SK-N-SH treated with all-trans-retinoic acid at 6 μM for 48 hours (cell line): Measurements from ENCODE around the gene ZC2HC1B.
"Not testable (repeated sequence)": the region's sequence is repeated elsewhere in the genome, so short reads cannot be mapped to it uniquely, and the experiment has no call there.

Source experiments
- ATAC-seq: fragments of 200-7000 bp; cut with Tn5 transposase; 3 replicates; pipeline ENCODE4 v1.9.1; 2020; ENCODE audit warnings: mild to moderate bottlenecking, moderate library complexity
- ARNTL ChIP-seq: fragments of 450-650 bp; formaldehyde crosslinking; IDR thresholded peaks from 2 replicates; pipeline ENCODE4 v1.5.0; 2020; ENCODE audit warnings: low read depth, mild to moderate bottlenecking, moderate library complexity, borderline replicate concordance
- ESRRG ChIP-seq: fragments of 250-450 bp; sonication (Bioruptor Pico); IDR thresholded peaks from 2 replicates; pipeline ENCODE4 v1.6.1; 2021; ENCODE audit warnings: mild to moderate bottlenecking
- GLIS3 ChIP-seq: fragments of 250-450 bp; sonication (Bioruptor Pico); IDR thresholded peaks from 2 replicates; pipeline ENCODE4 v1.5.0; 2020; ENCODE audit warnings: mild to moderate bottlenecking, moderate library complexity
- ISL1 ChIP-seq: fragments of 250-450 bp; sonication (Bioruptor Pico); IDR thresholded peaks from 2 replicates; pipeline ENCODE4 v2.1.2; 2022; ENCODE audit warnings: mild to moderate bottlenecking, moderate library complexity
- OSR1 ChIP-seq: fragments of 250-450 bp; sonication (Bioruptor Pico); IDR thresholded peaks from 2 replicates; pipeline ENCODE4 v1.8.0; 2022; ENCODE audit warnings: moderate library complexity, mild to moderate bottlenecking, inconsistent platforms
- PATZ1 ChIP-seq: fragments of 250-450 bp; sonication (Bioruptor Pico); IDR thresholded peaks from 2 replicates; pipeline ENCODE4 v1.8.0; 2020; ENCODE audit warnings: mild to moderate bottlenecking, moderate library complexity, borderline replicate concordance
- POU6F1 ChIP-seq: fragments of 250-450 bp; sonication (Bioruptor Pico); IDR thresholded peaks from 2 replicates; pipeline ENCODE4 v1.8.0; 2021; ENCODE audit warnings: low read depth, mild to moderate bottlenecking, moderate library complexity, borderline replicate concordance
- PPARA ChIP-seq: fragments of 250-450 bp; sonication (Bioruptor Pico); IDR thresholded peaks from 2 replicates; pipeline ENCODE4 v1.5.0; 2020; ENCODE audit warnings: mild to moderate bottlenecking, borderline replicate concordance
- RARB ChIP-seq: fragments of 250-450 bp; sonication (Bioruptor Pico); IDR thresholded peaks from 2 replicates; pipeline ENCODE4 v1.8.0; 2021; ENCODE audit warnings: mild to moderate bottlenecking, moderate library complexity
- SNAI2 ChIP-seq: fragments of 250-450 bp; sonication (Bioruptor Pico); IDR thresholded peaks from 2 replicates; pipeline ENCODE4 v1.5.0; 2020; ENCODE audit warnings: mild to moderate bottlenecking, moderate library complexity
- TCF4 ChIP-seq: fragments of 250-450 bp; sonication (Bioruptor Pico); IDR thresholded peaks from 2 replicates; pipeline ENCODE4 v1.8.0; 2021; ENCODE audit warnings: mild to moderate bottlenecking, moderate library complexity, borderline replicate concordance
- ZC3H10 ChIP-seq: fragments of 250-450 bp; sonication (Bioruptor Pico); IDR thresholded peaks from 2 replicates; pipeline ENCODE4 v1.5.1; 2021; ENCODE audit warnings: mild to moderate bottlenecking, moderate library complexity
- ZFP3 ChIP-seq: fragments of 250-450 bp; sonication (Bioruptor Pico); IDR thresholded peaks from 2 replicates; pipeline ENCODE4 v1.5.0; 2020; ENCODE audit warnings: mild to moderate bottlenecking, moderate library complexity
- ZFP30 ChIP-seq: fragments of 450-650 bp; formaldehyde crosslinking; IDR thresholded peaks from 2 replicates; pipeline ENCODE4 v1.5.0; 2022; ENCODE audit warnings: mild to moderate bottlenecking, moderate library complexity
- ZNF565 ChIP-seq: fragments of 450-650 bp; formaldehyde crosslinking; conservative IDR thresholded peaks from 2 replicates; pipeline ENCODE4 v1.5.0; 2020; ENCODE audit warnings: low read depth, mild to moderate bottlenecking, moderate library complexity
- ZNF70 ChIP-seq: fragments of 450-650 bp; formaldehyde crosslinking; IDR thresholded peaks from 2 replicates; pipeline ENCODE4 v1.5.0; 2020; ENCODE audit warnings: mild to moderate bottlenecking, moderate library complexity
- ZNF8 ChIP-seq: fragments of 450-650 bp; formaldehyde crosslinking; IDR thresholded peaks from 2 replicates; pipeline ENCODE4 v1.5.0; 2020; ENCODE audit warnings: mild to moderate bottlenecking, moderate library complexity
- TF ChIP-seq, protein P1 (sequence below): fragments of 250-450 bp; sonication (Bioruptor Pico); IDR thresholded peaks from 2 replicates; pipeline ENCODE4 v1.5.0; 2020; ENCODE audit warnings: mild to moderate bottlenecking, moderate library complexity

ZC2HC1B gene

DNA sequence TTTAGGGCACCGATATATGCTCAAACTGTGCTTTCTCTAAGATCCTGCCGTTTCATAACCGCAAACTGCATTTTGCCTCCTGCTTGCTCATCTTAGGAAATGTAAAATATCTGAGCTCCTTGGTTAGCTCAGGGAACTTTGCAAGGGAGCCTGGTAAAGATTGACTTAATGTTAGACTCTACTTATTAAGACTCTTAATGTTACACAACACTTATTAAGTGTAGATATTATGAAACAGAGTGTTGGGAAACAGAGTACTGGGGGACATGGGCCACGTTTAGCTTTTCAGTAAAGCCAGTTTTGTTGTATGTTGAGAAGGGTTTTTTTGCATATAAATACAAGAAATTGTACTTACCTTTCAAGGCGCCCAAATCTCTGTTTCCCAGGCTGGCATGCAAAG is 19.2 kb upstream of the ZC2HC1B start (continued):
- TF ChIP-seq POU6F1 (CRISPR knock-in tag), result no peak
- TF ChIP-seq, all 23 proteins: peak for 0

- not testable (repeated sequence) for ATAC-seq
- peak; percentile 45; the same call in 1 of the 2 replicates for TF ChIP-seq ZNF8 (CRISPR knock-in tag)
Observed at GRCh38 chr6:143851706-143852105, 12.6 kb upstream of the ZC2HC1B start.

- ATAC-seq, result not testable (repeated sequence)
Observed at GRCh38 chr6:143855057-143855456, 9.2 kb upstream of the ZC2HC1B start.

GRCh38 chr6:143856762-143857161 is 7.5 kb upstream of the ZC2HC1B start:
- not testable (repeated sequence) for ATAC-seq

GRCh38 chr6:143857651-143858050 is 6.6 kb upstream of the ZC2HC1B start:
- no peak for ATAC-seq
- TF ChIP-seq ZNF565 (CRISPR knock-in tag) (no peak), SNAI2 (CRISPR knock-in tag) (no peak), ESRRG (no peak), POU6F1 (CRISPR knock-in tag) (no peak), ARNTL (CRISPR knock-in tag) (no peak), ISL1 (CRISPR knock-in tag) (no peak), RARB (CRISPR knock-in tag) (no peak), PPARA (CRISPR knock-in tag) (no peak), ZNF8 (CRISPR knock-in tag) (no peak)

- TF ChIP-seq PPARA (CRISPR knock-in tag) (no peak), ARNTL (CRISPR knock-in tag) (no peak), ZNF8 (CRISPR knock-in tag) (no peak)
- ATAC-seq, result no peak
Observed at GRCh38 chr6:143859891-143860660, 4.2 kb upstream of the ZC2HC1B start.

DNA sequence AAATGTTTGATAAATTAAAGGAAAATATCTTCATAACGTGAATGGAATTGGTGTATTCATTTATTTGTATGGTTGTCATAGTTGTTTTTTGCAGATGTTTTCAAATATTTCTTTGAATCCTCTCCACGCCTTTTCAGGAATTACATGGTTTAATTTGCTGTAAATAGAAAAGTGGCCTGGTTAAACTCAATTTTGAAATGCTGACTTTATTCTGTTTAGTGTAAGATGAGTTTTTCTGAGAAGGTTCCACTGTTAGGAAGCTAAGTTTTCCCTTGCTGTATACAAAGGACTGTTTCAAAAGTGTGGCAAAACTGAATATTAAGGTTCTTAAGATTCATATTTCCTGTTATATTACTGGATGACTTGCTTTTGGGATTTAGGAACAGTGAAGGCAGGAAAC is 503 bp upstream of the ZC2HC1B start:
- no peak for ATAC-seq
- no peak for TF ChIP-seq GLIS3 (CRISPR knock-in tag)
- TF ChIP-seq PATZ1 (CRISPR knock-in tag), result no peak
- no peak for TF ChIP-seq ZNF565 (CRISPR knock-in tag)
- TF ChIP-seq ZC3H10 (CRISPR knock-in tag), result no peak
- no peak for TF ChIP-seq ZFP30 (CRISPR knock-in tag)
- no peak for TF ChIP-seq ESRRG
- TF ChIP-seq, protein P1, sequence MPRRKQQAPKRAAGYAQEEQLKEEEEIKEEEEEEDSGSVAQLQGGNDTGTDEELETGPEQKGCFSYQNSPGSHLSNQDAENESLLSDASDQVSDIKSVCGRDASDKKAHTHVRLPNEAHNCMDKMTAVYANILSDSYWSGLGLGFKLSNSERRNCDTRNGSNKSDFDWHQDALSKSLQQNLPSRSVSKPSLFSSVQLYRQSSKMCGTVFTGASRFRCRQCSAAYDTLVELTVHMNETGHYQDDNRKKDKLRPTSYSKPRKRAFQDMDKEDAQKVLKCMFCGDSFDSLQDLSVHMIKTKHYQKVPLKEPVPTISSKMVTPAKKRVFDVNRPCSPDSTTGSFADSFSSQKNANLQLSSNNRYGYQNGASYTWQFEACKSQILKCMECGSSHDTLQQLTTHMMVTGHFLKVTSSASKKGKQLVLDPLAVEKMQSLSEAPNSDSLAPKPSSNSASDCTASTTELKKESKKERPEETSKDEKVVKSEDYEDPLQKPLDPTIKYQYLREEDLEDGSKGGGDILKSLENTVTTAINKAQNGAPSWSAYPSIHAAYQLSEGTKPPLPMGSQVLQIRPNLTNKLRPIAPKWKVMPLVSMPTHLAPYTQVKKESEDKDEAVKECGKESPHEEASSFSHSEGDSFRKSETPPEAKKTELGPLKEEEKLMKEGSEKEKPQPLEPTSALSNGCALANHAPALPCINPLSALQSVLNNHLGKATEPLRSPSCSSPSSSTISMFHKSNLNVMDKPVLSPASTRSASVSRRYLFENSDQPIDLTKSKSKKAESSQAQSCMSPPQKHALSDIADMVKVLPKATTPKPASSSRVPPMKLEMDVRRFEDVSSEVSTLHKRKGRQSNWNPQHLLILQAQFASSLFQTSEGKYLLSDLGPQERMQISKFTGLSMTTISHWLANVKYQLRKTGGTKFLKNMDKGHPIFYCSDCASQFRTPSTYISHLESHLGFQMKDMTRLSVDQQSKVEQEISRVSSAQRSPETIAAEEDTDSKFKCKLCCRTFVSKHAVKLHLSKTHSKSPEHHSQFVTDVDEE, result no peak
- no peak for TF ChIP-seq PPARA (CRISPR knock-in tag)
- TF ChIP-seq ZNF70, result no peak
- TF ChIP-seq SNAI2 (CRISPR knock-in tag), result no peak
- TF ChIP-seq POU6F1 (CRISPR knock-in tag), result no peak
- no peak for TF ChIP-seq RARB (CRISPR knock-in tag)
- no peak for TF ChIP-seq ZNF8 (CRISPR knock-in tag)
- no peak for TF ChIP-seq TCF4 (CRISPR knock-in tag)
- no peak for TF ChIP-seq ZFP3 (CRISPR knock-in tag)
- TF ChIP-seq OSR1 (CRISPR knock-in tag), result no peak
